ENCODE measurements around the gene TRMT5. TPM values are rescaled to one million over a fixed set of nuclear protein-coding genes. Genes with fewer than 3 reads are reported as not detected.

Gene TRMT5
- total RNA-seq, 1 experiment from 2014 or later: 17.6 TPM

- Mint-ChIP-seq H3K4me1 (no peaks in the 10 kb centered on the region; the same call in 1 of the 2 replicates), H3K36me3 (0 out of 2 replicates have a peak, but pooled peaks cover 3% of the 10 kb centered on the region), H3K9me3 (no peaks in the 10 kb centered on the region), H3K27me3 (ENCODE audit: low read depth) (no peaks in the 10 kb centered on the region), H3K4me3 (no peak overlapping the region), H3K27ac (no peak overlapping the region)
- POLR2A ChIA-PET: no interaction called here
- CTCF ChIA-PET: no interaction called here
- ATAC-seq (no peak), DNase-seq (ENCODE audit: low spot score) (no peak)
- TF ChIP-seq GTF2I (CRISPR knock-in tag; conservative IDR thresholded peaks at IDR 0.05) (no peak), NR1H2 (CRISPR knock-in tag; IDR thresholded peaks at IDR 0.05) (no peak), ZNF121 (CRISPR knock-in tag; IDR thresholded peaks at IDR 0.05) (no peak), USF2 (CRISPR knock-in tag; IDR thresholded peaks at IDR 0.05) (no peak), FOXJ3 (CRISPR knock-in tag; IDR thresholded peaks at IDR 0.05; ENCODE audit: borderline replicate concordance) (no peak), CREM (CRISPR knock-in tag; IDR thresholded peaks at IDR 0.05) (no peak), SMAD4 (CRISPR knock-in tag; IDR thresholded peaks at IDR 0.05) (no peak)
- TF ChIP-seq, protein P1, sequence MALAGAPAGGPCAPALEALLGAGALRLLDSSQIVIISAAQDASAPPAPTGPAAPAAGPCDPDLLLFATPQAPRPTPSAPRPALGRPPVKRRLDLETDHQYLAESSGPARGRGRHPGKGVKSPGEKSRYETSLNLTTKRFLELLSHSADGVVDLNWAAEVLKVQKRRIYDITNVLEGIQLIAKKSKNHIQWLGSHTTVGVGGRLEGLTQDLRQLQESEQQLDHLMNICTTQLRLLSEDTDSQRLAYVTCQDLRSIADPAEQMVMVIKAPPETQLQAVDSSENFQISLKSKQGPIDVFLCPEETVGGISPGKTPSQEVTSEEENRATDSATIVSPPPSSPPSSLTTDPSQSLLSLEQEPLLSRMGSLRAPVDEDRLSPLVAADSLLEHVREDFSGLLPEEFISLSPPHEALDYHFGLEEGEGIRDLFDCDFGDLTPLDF (CRISPR knock-in tag; IDR thresholded peaks at IDR 0.05): no peak
- TF ChIP-seq, protein P2, sequence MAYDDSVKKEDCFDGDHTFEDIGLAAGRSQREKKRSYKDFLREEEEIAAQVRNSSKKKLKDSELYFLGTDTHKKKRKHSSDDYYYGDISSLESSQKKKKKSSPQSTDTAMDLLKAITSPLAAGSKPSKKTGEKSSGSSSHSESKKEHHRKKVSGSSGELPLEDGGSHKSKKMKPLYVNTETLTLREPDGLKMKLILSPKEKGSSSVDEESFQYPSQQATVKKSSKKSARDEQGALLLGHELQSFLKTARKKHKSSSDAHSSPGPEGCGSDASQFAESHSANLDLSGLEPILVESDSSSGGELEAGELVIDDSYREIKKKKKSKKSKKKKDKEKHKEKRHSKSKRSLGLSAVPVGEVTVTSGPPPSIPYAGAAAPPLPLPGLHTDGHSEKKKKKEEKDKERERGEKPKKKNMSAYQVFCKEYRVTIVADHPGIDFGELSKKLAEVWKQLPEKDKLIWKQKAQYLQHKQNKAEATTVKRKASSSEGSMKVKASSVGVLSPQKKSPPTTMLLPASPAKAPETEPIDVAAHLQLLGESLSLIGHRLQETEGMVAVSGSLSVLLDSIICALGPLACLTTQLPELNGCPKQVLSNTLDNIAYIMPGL (CRISPR knock-in tag; IDR thresholded peaks at IDR 0.05): no peak
- TF ChIP-seq, protein P3, sequence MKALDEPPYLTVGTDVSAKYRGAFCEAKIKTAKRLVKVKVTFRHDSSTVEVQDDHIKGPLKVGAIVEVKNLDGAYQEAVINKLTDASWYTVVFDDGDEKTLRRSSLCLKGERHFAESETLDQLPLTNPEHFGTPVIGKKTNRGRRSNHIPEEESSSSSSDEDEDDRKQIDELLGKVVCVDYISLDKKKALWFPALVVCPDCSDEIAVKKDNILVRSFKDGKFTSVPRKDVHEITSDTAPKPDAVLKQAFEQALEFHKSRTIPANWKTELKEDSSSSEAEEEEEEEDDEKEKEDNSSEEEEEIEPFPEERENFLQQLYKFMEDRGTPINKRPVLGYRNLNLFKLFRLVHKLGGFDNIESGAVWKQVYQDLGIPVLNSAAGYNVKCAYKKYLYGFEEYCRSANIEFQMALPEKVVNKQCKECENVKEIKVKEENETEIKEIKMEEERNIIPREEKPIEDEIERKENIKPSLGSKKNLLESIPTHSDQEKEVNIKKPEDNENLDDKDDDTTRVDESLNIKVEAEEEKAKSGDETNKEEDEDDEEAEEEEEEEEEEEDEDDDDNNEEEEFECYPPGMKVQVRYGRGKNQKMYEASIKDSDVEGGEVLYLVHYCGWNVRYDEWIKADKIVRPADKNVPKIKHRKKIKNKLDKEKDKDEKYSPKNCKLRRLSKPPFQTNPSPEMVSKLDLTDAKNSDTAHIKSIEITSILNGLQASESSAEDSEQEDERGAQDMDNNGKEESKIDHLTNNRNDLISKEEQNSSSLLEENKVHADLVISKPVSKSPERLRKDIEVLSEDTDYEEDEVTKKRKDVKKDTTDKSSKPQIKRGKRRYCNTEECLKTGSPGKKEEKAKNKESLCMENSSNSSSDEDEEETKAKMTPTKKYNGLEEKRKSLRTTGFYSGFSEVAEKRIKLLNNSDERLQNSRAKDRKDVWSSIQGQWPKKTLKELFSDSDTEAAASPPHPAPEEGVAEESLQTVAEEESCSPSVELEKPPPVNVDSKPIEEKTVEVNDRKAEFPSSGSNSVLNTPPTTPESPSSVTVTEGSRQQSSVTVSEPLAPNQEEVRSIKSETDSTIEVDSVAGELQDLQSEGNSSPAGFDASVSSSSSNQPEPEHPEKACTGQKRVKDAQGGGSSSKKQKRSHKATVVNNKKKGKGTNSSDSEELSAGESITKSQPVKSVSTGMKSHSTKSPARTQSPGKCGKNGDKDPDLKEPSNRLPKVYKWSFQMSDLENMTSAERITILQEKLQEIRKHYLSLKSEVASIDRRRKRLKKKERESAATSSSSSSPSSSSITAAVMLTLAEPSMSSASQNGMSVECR (CRISPR knock-in tag; IDR thresholded peaks at IDR 0.05; ENCODE audit: borderline replicate concordance): no peak
Measured at GRCh38 chr14:60989599-60989998, 8.7 kb upstream of the TRMT5 start.

DNA sequence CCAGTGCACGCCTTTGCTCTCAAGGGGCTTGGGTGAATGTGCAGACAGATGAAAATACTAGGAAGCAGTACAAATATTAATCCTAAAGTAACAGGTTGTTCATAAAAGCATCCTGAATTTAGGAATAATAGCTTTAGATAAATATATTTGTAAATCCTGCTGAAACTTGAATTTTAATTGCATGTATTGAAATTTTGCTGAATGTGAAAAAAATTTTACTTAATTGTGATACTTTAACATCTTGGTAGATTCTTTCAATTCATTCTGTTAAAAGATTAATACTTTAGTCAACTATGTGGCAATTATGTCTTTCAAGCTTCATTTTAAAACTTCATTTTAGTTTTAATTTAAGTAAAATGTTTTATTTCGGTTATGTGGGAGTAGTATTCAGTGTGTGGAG is 5.6 kb upstream of the TRMT5 start:
- TF ChIP-seq, protein P4, sequence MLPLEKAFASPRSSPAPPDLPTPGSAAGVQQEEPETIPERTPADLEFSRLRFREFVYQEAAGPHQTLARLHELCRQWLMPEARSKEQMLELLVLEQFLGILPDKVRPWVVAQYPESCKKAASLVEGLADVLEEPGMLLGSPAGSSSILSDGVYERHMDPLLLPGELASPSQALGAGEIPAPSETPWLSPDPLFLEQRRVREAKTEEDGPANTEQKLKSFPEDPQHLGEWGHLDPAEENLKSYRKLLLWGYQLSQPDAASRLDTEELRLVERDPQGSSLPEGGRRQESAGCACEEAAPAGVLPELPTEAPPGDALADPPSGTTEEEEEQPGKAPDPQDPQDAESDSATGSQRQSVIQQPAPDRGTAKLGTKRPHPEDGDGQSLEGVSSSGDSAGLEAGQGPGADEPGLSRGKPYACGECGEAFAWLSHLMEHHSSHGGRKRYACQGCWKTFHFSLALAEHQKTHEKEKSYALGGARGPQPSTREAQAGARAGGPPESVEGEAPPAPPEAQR (CRISPR knock-in tag; IDR thresholded peaks at IDR 0.05): no peak
- TF ChIP-seq ZNF138 (CRISPR knock-in tag; conservative IDR thresholded peaks at IDR 0.05) (no peak), MLX (CRISPR knock-in tag; IDR thresholded peaks at IDR 0.05) (no peak), TEAD1 (CRISPR knock-in tag; IDR thresholded peaks at IDR 0.05) (no peak), JAZF1 (CRISPR knock-in tag; IDR thresholded peaks at IDR 0.05) (no peak)
- TF ChIP-seq, protein P5, sequence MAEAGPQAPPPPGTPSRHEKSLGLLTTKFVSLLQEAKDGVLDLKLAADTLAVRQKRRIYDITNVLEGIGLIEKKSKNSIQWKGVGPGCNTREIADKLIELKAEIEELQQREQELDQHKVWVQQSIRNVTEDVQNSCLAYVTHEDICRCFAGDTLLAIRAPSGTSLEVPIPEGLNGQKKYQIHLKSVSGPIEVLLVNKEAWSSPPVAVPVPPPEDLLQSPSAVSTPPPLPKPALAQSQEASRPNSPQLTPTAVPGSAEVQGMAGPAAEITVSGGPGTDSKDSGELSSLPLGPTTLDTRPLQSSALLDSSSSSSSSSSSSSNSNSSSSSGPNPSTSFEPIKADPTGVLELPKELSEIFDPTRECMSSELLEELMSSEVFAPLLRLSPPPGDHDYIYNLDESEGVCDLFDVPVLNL (CRISPR knock-in tag; IDR thresholded peaks at IDR 0.05; ENCODE audit: borderline replicate concordance, low read depth): no peak
- TF ChIP-seq, protein P6, sequence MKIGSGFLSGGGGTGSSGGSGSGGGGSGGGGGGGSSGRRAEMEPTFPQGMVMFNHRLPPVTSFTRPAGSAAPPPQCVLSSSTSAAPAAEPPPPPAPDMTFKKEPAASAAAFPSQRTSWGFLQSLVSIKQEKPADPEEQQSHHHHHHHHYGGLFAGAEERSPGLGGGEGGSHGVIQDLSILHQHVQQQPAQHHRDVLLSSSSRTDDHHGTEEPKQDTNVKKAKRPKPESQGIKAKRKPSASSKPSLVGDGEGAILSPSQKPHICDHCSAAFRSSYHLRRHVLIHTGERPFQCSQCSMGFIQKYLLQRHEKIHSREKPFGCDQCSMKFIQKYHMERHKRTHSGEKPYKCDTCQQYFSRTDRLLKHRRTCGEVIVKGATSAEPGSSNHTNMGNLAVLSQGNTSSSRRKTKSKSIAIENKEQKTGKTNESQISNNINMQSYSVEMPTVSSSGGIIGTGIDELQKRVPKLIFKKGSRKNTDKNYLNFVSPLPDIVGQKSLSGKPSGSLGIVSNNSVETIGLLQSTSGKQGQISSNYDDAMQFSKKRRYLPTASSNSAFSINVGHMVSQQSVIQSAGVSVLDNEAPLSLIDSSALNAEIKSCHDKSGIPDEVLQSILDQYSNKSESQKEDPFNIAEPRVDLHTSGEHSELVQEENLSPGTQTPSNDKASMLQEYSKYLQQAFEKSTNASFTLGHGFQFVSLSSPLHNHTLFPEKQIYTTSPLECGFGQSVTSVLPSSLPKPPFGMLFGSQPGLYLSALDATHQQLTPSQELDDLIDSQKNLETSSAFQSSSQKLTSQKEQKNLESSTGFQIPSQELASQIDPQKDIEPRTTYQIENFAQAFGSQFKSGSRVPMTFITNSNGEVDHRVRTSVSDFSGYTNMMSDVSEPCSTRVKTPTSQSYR (CRISPR knock-in tag; IDR thresholded peaks at IDR 0.05): no peak
- TF ChIP-seq, protein P2 (CRISPR knock-in tag; IDR thresholded peaks at IDR 0.05): no peak
- no peaks in the 10 kb centered on the region; the same call in 1 of the 2 replicates for H3K4me1 Mint-ChIP-seq
- no peaks in the 10 kb centered on the region for H3K9me3 Mint-ChIP-seq
- no peaks in the 10 kb centered on the region for H3K27me3 Mint-ChIP-seq (ENCODE audit: low read depth)
- DNase-seq (ENCODE audit: low spot score) (no peak), ATAC-seq (no peak)
- H3K27ac Mint-ChIP-seq: no peak overlapping the region
- H3K4me3 Mint-ChIP-seq: no peak overlapping the region
- CTCF ChIA-PET: no interaction called here
- 0 out of 2 replicates have a peak, but pooled peaks cover 4% of the 10 kb centered on the region for H3K36me3 Mint-ChIP-seq
- POLR2A ChIA-PET: no interaction called here

Data from WTC11 (cell line).